Measurements from ENCODE around the gene ACO2. TPM values are rescaled to one million over a fixed set of nuclear protein-coding genes. Genes with fewer than 3 reads are reported as not detected.
A peak's percentile ranks its signal among the peaks of the same experiment; 100 is the strongest.

The ACO2 gene
- total RNA-seq, 4 donors from 2014 or later = 83.7 to 90.4 (median 87.0) TPM

DNA sequence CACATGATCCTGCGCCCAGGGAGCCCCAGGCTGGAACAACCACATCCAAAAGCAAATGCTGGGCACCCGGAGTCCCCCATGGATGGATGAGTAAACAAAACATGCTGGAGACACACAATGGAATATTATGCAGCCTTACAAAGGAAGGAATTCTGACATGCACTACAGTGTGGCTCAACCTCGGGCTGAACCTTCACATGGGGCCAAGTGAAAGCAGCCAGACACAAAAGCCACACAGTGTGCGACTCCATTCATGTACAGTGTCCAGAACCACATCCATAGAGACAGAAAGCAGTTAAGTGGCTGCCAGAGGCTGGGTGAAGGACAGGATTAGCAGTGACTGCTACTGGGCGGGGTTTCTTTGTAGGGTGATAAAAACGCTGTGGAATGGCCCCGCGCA is 65.3 kb downstream of the ACO2 start:
- TF ChIP-seq, protein P1, sequence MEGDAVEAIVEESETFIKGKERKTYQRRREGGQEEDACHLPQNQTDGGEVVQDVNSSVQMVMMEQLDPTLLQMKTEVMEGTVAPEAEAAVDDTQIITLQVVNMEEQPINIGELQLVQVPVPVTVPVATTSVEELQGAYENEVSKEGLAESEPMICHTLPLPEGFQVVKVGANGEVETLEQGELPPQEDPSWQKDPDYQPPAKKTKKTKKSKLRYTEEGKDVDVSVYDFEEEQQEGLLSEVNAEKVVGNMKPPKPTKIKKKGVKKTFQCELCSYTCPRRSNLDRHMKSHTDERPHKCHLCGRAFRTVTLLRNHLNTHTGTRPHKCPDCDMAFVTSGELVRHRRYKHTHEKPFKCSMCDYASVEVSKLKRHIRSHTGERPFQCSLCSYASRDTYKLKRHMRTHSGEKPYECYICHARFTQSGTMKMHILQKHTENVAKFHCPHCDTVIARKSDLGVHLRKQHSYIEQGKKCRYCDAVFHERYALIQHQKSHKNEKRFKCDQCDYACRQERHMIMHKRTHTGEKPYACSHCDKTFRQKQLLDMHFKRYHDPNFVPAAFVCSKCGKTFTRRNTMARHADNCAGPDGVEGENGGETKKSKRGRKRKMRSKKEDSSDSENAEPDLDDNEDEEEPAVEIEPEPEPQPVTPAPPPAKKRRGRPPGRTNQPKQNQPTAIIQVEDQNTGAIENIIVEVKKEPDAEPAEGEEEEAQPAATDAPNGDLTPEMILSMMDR (IDR thresholded peaks at IDR 0.05) = no peak
- no peak for TF ChIP-seq POLR2A (IDR thresholded peaks at IDR 0.05)
- H3K4me3 ChIP-seq = no peak overlapping the region
- no peak overlapping the region for H3K27ac ChIP-seq
- no peaks in the 10 kb centered on the region for H3K9me3 ChIP-seq
- H3K4me1 ChIP-seq = peaks cover 0 to 16% (median 5%) of the 10 kb centered on the region in 3 donors
- H3K27me3 ChIP-seq = no peaks in the 10 kb centered on the region
- peaks cover 0 to 100% (median 13%) of the 10 kb centered on the region in 3 donors for H3K36me3 ChIP-seq
- no peak for DNase-seq
- intact Hi-C loops (cut with DNase I) = no loop called here
- WGBS, 2 donors = 76 to 86% methylated on average over 6 to 7 of the region's 8 CpGs

DNA sequence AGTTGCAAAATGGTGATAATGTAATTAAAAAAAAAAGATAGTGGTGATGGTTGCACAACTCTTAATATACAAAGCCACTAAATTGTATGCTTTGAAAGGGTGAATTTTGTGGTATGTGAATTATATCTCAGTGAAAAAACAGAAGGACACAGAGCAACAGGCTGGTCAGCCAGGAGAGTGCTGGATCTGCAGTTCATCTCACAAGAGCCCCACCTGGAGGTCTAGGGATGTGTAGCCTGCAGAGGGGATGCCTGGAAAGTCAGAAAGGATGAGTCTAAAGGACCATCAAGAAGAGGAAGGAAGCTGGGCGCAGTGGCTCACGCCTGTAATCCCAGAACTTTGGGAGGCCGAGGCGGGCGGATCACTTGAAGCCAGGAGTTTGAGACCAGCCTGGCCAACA is 66.3 kb downstream of the ACO2 start:
- DNase-seq = no peak
- no peak for TF ChIP-seq POLR2A (IDR thresholded peaks at IDR 0.05)
- TF ChIP-seq, protein P1 (IDR thresholded peaks at IDR 0.05) = no peak
- 78 to 81% methylated on average over 5 of the region's 5 CpGs for WGBS, 2 donors
- intact Hi-C loops (cut with DNase I) = no loop called here
- H3K9me3 ChIP-seq = no peaks in the 10 kb centered on the region
- H3K4me1 ChIP-seq = peaks cover 0 to 26% (median 5%) of the 10 kb centered on the region in 3 donors
- H3K4me3 ChIP-seq = no peak overlapping the region
- no peak overlapping the region for H3K27ac ChIP-seq
- no peaks in the 10 kb centered on the region for H3K27me3 ChIP-seq
- peaks cover 3 to 100% (median 12%) of the 10 kb centered on the region in 3 donors for H3K36me3 ChIP-seq

- Histone ChIP-seq H3K9me3 (no peaks in the 10 kb centered on the region), H3K4me3 (no peak overlapping the region), H3K27ac (peak overlapping the region in 1 of 4 donors; percentile 74), H3K27me3 (no peaks in the 10 kb centered on the region), H3K36me3 (peaks cover 0 to 94% (median 3%) of the 10 kb centered on the region in 3 donors), H3K4me1 (peaks cover 7 to 46% (median 10%) of the 10 kb centered on the region in 3 donors)
- TF ChIP-seq POLR2A (IDR thresholded peaks at IDR 0.05) = no peak
- TF ChIP-seq, protein P1 (IDR thresholded peaks at IDR 0.05) = no peak
- WGBS, 2 donors = 87 to 93% methylated on average over 2 to 3 of the region's 3 CpGs
- DNase-seq = no peak
- intact Hi-C loops (cut with DNase I) = no loop called here
Observed at GRCh38 chr22:41537203-41537602, 68.3 kb downstream of the ACO2 start.

DNA sequence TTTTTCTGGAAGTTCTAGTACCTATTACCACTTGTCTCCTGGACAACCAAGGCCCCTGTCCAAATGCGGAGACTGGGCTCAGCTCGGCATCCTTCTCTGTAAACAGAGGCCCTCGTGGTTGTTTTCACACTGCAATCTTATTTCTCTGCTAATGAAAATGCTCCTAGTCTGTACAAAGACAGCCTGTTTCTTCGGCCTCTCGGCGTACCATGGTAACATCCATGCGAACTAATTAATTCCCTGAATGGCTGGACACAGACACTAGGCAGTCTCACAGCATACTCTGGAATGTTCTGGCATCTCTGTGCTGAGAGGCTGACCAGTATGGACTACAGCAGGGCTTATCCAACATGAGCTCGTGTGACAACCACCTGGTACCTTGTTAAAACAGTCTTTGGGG is 69.7 kb downstream of the ACO2 start:
- no peak overlapping the region for H3K4me3 ChIP-seq
- TF ChIP-seq, protein P1 (IDR thresholded peaks at IDR 0.05) = no peak
- TF ChIP-seq POLR2A (IDR thresholded peaks at IDR 0.05) = no peak
- no peaks in the 10 kb centered on the region for H3K9me3 ChIP-seq
- DNase-seq = no peak
- no peaks in the 10 kb centered on the region for H3K27me3 ChIP-seq
- peaks cover 0 to 81% (median 3%) of the 10 kb centered on the region in 3 donors for H3K36me3 ChIP-seq
- intact Hi-C loops (cut with DNase I) = no loop called here
- H3K27ac ChIP-seq = peak overlapping the region; percentile 15 to 74 (median 60)
- H3K4me1 ChIP-seq = peaks cover 14 to 51% (median 19%) of the 10 kb centered on the region in 3 donors
- 77 to 78% methylated on average over 7 to 8 of the region's 8 CpGs for WGBS, 2 donors

DNA sequence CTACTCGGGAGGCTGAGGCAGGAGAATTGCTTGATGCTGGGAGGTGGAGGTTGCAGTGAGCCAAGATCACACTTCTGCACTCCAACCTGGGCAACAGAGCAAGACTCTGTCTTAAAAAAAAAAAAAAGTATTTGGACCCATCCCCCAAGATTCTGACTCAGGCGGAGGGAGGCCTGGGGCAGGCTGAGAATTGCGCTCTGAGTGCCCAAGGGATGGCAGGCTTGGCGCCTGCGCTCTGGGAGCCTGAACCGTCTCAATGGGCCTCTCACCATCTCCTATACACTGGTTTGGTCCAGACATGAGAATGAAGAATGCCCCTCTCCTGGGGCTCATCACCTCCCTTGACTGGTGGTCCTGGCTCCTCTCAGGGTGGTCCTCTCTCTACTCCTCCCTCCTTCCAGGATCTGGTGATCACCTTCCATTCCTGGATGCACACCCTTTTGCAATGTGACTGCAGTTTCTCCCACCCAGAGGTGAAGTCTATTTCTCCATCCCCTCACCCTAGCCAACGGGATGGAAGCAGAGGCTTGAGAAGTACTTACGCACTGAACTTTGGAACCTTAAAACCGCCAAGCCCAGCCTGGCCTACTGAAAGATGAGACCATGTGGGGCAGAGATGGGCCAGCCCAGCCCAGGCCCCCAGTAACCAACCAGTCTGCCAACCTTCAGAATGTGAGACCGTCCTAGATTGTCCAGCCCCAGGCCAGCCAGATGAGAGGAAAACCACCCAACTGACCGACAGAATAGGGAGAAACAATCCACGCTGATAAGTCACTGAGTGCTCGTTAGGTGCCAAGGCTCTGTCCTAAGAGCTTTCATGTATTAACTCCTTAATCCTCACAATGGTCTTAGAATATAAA is 70.5 kb downstream of the ACO2 start:
- peaks cover 0 to 73% (median 3%) of the 10 kb centered on the region in 3 donors for H3K36me3 ChIP-seq
- 68 to 82% methylated on average over 10 to 11 of the region's 13 CpGs for WGBS, 2 donors
- TF ChIP-seq POLR2A (IDR thresholded peaks at IDR 0.05) = no peak
- TF ChIP-seq, protein P1 (IDR thresholded peaks at IDR 0.05) = no peak
- no peaks in the 10 kb centered on the region for H3K27me3 ChIP-seq
- no peaks in the 10 kb centered on the region for H3K9me3 ChIP-seq
- DNase-seq = no peak
- intact Hi-C loops (cut with DNase I) = no loop called here
- H3K4me3 ChIP-seq = no peak overlapping the region
- peak overlapping the region in 3 of 4 donors; percentile 56 to 74 (median 63) for H3K27ac ChIP-seq
- H3K4me1 ChIP-seq = peaks cover 14 to 52% (median 18%) of the 10 kb centered on the region in 3 donors

Measured in esophagus squamous epithelium (tissue), 5 donors.